Upper lobe of left lung (tissue), 6 donors: Measurements from ENCODE around the gene PCCA. TPM values are rescaled to one million over a fixed set of nuclear protein-coding genes. Genes with fewer than 3 reads are reported as not detected.
A peak's percentile ranks its signal among the peaks of the same experiment; 100 is the strongest.

Experiments used
- ATAC-seq, 2 donors: fragments of 200-7000 bp; cut with Tn5 transposase; one replicate each; pipeline ENCODE4 v1.9.1; 2022; ENCODE audit warnings: mild to moderate bottlenecking in 2 of 2, moderate library complexity in 2 of 2; ENCODE audit not compliant: low FRiP score in 2 of 2
- DNase-seq, 2 donors: peaks; one replicate each; pipeline ENCODE4 v3.0.0-alpha.2; 2019 to 2020
- H3K27ac ChIP-seq, 4 donors: fragments of 200-600 bp; sonication (generic); one replicate each; pipeline ENCODE4 v1.5.1; 2016 to 2019
- H3K27me3 ChIP-seq, 4 donors: fragments of 200-600 bp; sonication (generic); one replicate each; pipeline ENCODE4 v1.5.1; 2017 to 2019
- H3K36me3 ChIP-seq, 4 donors: fragments of 200-600 bp; sonication (generic); one replicate each; pipeline ENCODE4 v1.5.1; 2016 to 2019
- H3K4me1 ChIP-seq, 4 donors: fragments of 200-600 bp; sonication (generic); one replicate each; pipeline ENCODE4 v1.5.1; 2018 to 2019
- H3K4me3 ChIP-seq, 4 donors: fragments of 200-600 bp; sonication (generic); one replicate each; pipeline ENCODE4 v1.5.1; 2017 to 2019; ENCODE audit warnings: mild to moderate bottlenecking in 2 of 4, moderate library complexity in 1 of 4
- H3K9me3 ChIP-seq, 4 donors: fragments of 200-600 bp; sonication (generic); one replicate each; pipeline ENCODE4 v1.5.1; 2018 to 2019
- CTCF ChIP-seq, 6 experiments: fragments of 450-650 bp in 4 of 6; fragments of 200-600 bp in 2 of 6; sonication (generic) in 2 of 6; IDR thresholded peaks; one replicate each; pipeline ENCODE4 v1.5.1; 2016 to 2019; ENCODE audit warnings: antibody characterized with exemption in 6 of 6
- EP300 ChIP-seq, 4 donors: sonication (generic); formaldehyde crosslinking; IDR thresholded peaks; one replicate each; pipeline ENCODE4 v1.5.1; 2017; ENCODE audit warnings: antibody characterized with exemption in 4 of 4, control low read depth in 2 of 4
- POLR2A ChIP-seq, 4 donors: fragments of 450-650 bp; IDR thresholded peaks; one replicate each; pipeline ENCODE4 v1.5.1; 2016 to 2017; ENCODE audit warnings: antibody characterized with exemption in 4 of 4, mild to moderate bottlenecking in 2 of 4
- POLR2AphosphoS5 ChIP-seq, 2 donors: sonication (generic); formaldehyde crosslinking; IDR thresholded peaks; one replicate each; pipeline ENCODE4 v1.5.1; 2017; ENCODE audit warnings: antibody characterized with exemption in 2 of 2
- WGBS, 2 donors: methylation state at CpG; one replicate each; pipeline ENCODE4 v1.1.5; 2017 to 2018; 5-methylcytosine and 5-hydroxymethylcytosine counted together
- total RNA-seq, 6 donors: library from RNA; depleted of rRNA in 4 of 6; stranded (reverse); fragments of >200 nt in 4 of 6; gene quantifications; one replicate each; pipeline versions ENCODE4 v1.1.0 to v1.2.1, GENCODE V29; 2016 to 2021
- donor health status: DM: no; HTN: no; CAD: no; lungs with moderate emphysema.
- donor health status: DM: no; HTN: yes; CAD: no; lungs with severe emphysema.

PCCA gene
- total RNA-seq, 6 donors from 2014 or later: 23.1 to 43.4 (median 30.0) TPM

- H3K36me3 ChIP-seq: peaks cover 0 to 5% (median 0%) of the 10 kb centered on the region in 4 donors
- no peak overlapping the region for H3K27ac ChIP-seq
- H3K27me3 ChIP-seq: no peaks in the 10 kb centered on the region
- H3K9me3 ChIP-seq: no peaks in the 10 kb centered on the region
- TF ChIP-seq CTCF (IDR thresholded peaks at IDR 0.05) (no peak), EP300 (IDR thresholded peaks at IDR 0.05) (no peak), POLR2AphosphoS5 (IDR thresholded peaks at IDR 0.05) (no peak), POLR2A (IDR thresholded peaks at IDR 0.05) (no peak)
- H3K4me3 ChIP-seq: no peak overlapping the region
- peaks cover 0 to 12% (median 8%) of the 10 kb centered on the region in 4 donors for H3K4me1 ChIP-seq
- 92 to 96% methylated on average over 9 of the region's 9 CpGs for WGBS, 2 donors
- DNase-seq (no peak), ATAC-seq (no peak)
These were observed 423.5 kb downstream of the PCCA start for GRCh38 chr13:100512422-100512821.

GRCh38 chr13:100513171-100513570, 424.3 kb downstream of the PCCA start:
- no peak for DNase-seq
- TF ChIP-seq POLR2AphosphoS5 (IDR thresholded peaks at IDR 0.05) (no peak), POLR2A (IDR thresholded peaks at IDR 0.05) (no peak), EP300 (IDR thresholded peaks at IDR 0.05) (no peak), CTCF (IDR thresholded peaks at IDR 0.05) (no peak)
- Histone ChIP-seq H3K36me3 (peaks cover 0 to 5% (median 0%) of the 10 kb centered on the region in 4 donors), H3K27ac (no peak overlapping the region), H3K27me3 (no peaks in the 10 kb centered on the region), H3K9me3 (no peaks in the 10 kb centered on the region), H3K4me1 (peaks cover 0 to 12% (median 8%) of the 10 kb centered on the region in 4 donors), H3K4me3 (no peak overlapping the region)
- no peak for ATAC-seq
- 71 to 76% methylated on average over 3 of the region's 3 CpGs for WGBS, 2 donors

DNA sequence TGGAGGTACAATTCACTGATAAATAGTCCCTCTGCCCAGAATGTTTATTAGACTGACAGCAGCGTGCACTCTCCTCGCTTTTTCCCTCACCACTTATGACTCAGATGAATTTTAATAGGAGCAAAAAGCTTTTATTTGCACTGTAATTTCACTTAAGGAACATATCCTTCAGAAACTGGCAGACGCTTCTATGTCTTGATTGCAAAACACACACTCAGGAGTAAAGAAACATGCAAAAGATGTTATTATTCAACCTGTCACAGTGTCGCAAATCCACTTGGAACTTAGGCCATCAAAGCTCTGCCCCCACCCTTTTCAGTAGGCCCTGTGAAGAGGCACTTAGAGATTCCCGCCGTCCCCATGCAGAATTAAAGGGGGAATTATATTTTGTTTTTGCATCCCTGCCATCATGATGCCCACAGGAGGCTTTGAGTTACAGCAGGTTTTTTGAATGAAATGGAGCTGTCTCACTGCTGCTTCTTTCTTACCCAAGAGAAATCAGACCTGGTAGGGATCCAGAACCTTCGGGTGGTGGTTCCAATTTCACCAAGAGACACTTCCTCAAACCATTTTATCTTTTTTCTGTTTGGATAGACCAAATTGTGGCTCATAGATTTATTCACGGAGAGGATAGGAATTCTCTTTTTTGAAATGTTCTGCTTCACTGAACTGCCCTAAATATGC, 425.2 kb downstream of the PCCA start:
- ATAC-seq: peak; percentile 72 to 74
- TF ChIP-seq POLR2AphosphoS5 (IDR thresholded peaks at IDR 0.05): no peak
- peaks cover 0 to 5% (median 0%) of the 10 kb centered on the region in 4 donors for H3K36me3 ChIP-seq

GRCh38 chr13:100514788-100515409, 426.0 kb downstream of the PCCA start:
- DNase-seq (peak in 1 of 2 donors; percentile 89), ATAC-seq (peak; percentile 91 to 95)
- Histone ChIP-seq H3K27ac (no peak overlapping the region), H3K4me3 (no peak overlapping the region), H3K9me3 (no peaks in the 10 kb centered on the region), H3K4me1 (peaks cover 0 to 12% (median 8%) of the 10 kb centered on the region in 4 donors), H3K36me3 (peaks cover 0 to 5% (median 0%) of the 10 kb centered on the region in 4 donors), H3K27me3 (no peaks in the 10 kb centered on the region)
- 3 to 5% methylated on average over 5 of the region's 5 CpGs for WGBS, 2 donors
- peak; percentile 72 to 88 (median 80) for TF ChIP-seq CTCF (IDR thresholded peaks at IDR 0.05)
- no peak for TF ChIP-seq POLR2A (IDR thresholded peaks at IDR 0.05)

More for the DNA sequence above, 425.2 kb downstream of the PCCA start:
- no peak for DNase-seq
- WGBS, 2 donors: 56 to 62% methylated on average over 8 of the region's 8 CpGs
- no peaks in the 10 kb centered on the region for H3K9me3 ChIP-seq
- H3K27ac ChIP-seq: no peak overlapping the region
- H3K4me1 ChIP-seq: peaks cover 0 to 12% (median 8%) of the 10 kb centered on the region in 4 donors
- no peak overlapping the region for H3K4me3 ChIP-seq
- no peaks in the 10 kb centered on the region for H3K27me3 ChIP-seq

DNA sequence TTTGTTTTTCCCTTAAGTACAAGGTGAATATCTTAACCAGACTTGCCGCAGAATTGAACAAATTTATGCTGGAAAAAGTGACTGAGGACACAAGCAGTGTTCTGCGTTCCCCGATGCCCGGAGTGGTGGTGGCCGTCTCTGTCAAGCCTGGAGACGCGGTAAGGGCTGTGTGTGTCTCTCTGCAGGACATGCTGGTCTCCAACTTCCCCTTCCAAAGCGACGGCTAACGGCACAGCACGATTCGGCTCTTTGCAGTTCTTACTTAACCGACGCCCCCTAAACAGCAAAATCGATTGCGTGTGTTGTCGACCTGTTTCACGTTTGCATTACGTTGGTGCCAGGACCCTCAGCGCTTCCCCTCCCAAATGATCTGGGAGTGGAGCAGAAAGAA, 426.5 kb downstream of the PCCA start:
- WGBS, 2 donors: 73 to 77% methylated on average over 20 of the region's 20 CpGs
- no peaks in the 10 kb centered on the region for H3K9me3 ChIP-seq
- no peaks in the 10 kb centered on the region for H3K27me3 ChIP-seq
- no peak for ATAC-seq
- DNase-seq: no peak
- H3K27ac ChIP-seq: no peak overlapping the region
- H3K36me3 ChIP-seq: peaks cover 0 to 5% (median 0%) of the 10 kb centered on the region in 4 donors
- H3K4me1 ChIP-seq: peaks cover 0 to 12% (median 8%) of the 10 kb centered on the region in 4 donors
- H3K4me3 ChIP-seq: no peak overlapping the region
- TF ChIP-seq EP300 (IDR thresholded peaks at IDR 0.05) (no peak), POLR2AphosphoS5 (IDR thresholded peaks at IDR 0.05) (no peak), CTCF (IDR thresholded peaks at IDR 0.05) (no peak), POLR2A (IDR thresholded peaks at IDR 0.05) (no peak)
